HG03280 (cell line): ENCODE results near the gene PRR18.
A peak's percentile ranks its signal among the peaks of the same experiment; 100 is the strongest.

Experiments
- ATAC-seq: cut with Tn5 transposase; IDR thresholded peaks from one replicate; pipeline ENCODE4 v1.9.1; 2021; ENCODE audit warnings: mild to moderate bottlenecking, moderate library complexity; ENCODE audit not compliant: unreplicated experiment

PRR18 gene

DNA sequence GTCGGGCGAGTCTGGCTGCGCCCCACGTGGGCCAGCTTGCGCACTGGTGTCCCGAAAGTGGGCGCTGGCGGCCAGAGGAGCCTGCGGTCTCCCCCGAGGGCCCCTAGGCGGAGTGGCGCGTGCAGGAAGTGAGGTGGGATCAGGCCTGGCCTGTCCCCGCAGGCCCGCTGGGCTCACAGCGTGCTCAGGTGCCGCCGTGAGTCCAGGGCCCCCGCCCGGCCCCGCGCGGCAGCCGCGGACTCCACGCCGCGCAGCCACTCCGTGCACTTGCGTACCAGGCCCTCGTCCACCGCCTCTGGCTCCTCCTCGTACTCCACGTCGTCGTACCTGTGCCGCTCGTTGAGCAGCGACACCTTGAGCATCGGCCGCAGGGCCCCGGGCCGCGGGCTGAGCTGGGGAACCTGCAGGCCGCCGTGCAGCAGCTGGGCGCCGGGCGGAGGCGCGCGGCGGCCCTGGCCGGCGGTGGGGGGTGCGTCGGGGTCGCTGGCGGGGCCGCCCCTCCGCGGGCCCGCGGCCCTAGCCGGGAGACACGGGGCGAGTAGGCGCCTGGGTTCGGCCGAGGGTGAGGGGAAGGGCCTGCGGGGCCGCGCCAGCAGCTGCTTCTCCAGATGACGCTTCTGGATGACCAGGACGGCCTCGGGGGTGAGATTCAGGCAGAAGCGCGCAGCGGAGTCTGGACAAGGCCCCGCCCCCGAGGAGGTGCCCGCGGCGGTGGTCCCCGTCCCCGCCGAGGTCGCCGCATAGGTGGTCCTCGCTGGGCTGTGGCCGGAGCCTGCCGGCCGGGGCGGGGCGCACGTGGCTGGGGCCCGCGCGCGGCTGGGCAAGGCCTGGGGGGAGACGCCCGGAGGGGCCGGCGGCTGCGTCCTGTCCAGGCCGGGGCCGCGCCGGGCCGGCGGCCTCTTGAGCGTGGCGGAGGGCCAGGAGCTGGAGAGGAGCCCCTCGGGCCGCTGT lies 835 bp downstream of the PRR18 start:
- ATAC-seq: peak; percentile 44

GRCh38 chr6:166306378-166307081 lies 1.7 kb downstream of the PRR18 start:
- no peak for ATAC-seq

- ATAC-seq: no peak
These were observed 2.6 kb downstream of the PRR18 start for GRCh38 chr6:166305562-166306117.

DNA sequence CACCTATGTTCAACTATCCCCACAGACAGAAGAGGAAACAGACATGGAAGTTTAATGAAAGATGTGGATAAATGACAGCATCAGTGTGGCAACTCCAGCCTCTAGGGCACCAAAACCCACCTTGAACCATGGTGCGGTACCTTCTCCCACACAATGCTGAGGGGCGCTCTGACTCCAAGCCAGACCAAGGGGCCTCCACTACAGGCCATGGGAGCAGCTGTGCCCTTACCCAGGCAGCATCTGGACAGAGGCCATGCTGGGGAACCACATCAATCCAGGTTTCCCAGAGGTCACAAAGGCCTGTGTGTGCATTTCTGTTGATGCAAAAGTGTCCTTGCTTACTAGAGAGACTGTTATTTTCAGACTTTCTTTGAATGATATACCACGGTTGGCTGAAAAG lies 4.1 kb downstream of the PRR18 start:
- no peak for ATAC-seq

DNA sequence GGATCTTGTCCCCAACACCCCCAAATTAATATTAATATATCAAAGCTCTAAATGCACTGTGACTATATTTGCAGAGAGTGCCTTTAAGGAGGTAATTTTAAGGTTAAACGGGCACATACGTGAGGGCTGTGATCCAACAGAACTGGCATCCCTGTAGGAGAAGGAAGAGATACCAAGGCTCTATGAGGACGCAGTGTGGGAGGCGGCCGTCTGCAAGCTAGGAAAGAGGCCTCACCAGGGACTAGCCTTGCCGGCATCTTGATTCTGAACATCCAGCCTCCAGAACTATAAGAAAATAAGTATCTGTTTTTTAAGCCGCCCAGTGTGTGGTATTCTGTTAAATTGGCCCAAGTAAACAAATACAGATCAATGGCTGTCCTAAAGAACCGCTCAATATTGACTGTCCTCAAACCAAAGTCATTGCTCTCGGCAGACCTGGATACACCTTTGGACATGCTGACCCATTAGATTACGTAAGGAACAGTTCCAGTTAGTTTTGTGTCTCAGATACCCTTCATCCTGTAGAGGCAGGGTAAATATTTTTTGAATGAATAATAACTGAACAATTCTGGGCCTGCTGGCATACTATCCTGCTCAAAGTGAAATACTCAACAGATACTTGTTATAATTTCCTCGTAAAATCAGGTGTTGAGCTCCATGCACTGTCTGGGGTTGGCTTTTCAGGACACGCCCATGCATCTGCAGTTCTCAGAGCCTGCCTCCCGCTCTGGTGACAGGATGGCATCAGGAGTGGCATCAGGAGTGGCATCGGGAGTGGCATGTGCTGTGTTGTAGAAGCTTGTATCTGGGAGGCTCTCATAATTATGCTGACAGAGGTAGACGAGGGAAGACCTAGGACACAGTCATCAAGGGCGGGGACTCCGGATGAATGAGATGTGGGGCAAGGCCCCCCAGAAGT lies 6.3 kb downstream of the PRR18 start:
- no peak for ATAC-seq

DNA sequence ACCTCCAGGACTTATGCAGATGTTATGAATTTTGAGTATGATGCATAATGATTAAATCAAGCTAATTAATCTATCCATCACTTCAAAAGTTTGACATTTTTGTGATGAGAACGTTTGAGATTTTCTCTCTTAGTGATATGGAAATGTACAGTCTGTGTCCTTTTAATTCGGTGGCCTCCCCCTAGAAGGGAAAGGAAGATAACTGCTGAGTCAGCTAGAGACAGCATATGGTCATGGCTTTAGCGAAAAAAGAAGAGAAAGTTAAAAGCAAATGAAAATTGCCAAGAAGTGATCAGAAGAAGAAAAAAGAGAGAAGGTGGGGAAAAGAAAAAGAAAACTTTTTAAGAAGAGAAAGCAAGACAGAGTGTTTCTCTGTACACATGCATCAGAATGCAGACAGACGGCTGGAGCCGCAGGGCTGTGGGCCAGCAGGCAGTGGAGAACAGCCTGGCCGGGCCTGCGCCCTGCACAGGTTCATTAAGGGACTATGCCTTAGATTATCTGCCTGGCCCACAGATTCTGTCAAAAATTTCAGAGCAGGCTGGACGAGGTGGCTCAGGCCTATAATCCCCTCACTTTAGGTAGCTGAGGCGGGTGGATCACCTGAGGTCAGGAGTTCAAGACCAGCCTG lies 7.7 kb downstream of the PRR18 start:
- ATAC-seq: no peak

GRCh38 chr6:166297606-166298005 lies 10.6 kb downstream of the PRR18 start:
- no peak for ATAC-seq

- no peak for ATAC-seq
These were observed 11.9 kb downstream of the PRR18 start for GRCh38 chr6:166296035-166296883.

- no peak for ATAC-seq
These were observed 14.2 kb downstream of the PRR18 start for GRCh38 chr6:166293731-166294584.

DNA sequence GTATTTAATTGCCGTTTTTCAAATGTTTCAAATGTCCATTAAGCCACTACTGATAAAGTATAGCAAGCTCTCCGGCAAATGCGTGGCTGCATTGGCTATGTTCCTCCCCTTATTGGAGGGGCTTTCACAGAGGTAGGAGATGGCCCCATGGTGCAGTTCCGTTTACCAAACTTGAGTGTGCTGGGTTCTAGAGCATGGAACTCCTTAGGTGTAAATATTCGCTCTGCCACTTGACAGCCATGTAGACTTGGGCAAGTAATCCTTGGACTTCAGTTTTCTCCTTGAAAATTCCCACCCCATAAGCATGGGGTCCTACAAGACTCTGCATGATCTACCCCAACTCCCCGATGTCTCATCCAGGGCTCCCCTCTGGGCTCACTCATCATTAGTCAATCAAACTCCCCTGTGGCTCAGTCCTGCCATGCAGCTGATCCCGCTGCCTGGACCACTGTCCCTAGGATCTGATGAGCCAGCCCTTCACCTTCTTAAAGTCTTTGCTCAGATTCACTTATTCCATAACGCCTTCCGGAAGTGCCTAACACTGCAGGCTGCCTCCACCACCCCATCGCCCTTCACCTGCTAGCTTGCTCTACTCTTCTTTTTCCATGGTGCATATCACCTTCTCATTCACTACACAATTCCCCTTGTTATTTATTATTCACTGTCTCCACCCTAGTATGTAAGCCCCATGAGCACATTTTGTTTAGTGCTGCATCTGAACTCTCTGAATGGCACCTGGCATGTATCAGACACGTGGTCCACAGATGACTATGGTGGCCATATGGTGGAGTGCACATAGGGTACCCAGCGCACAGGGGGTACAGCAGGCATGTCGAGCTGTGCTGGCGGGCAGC lies 18.8 kb downstream of the PRR18 start:
- no peak for ATAC-seq

- ATAC-seq: peak; percentile 83
These were observed 21.3 kb downstream of the PRR18 start for GRCh38 chr6:166286839-166287271.

- no peak for ATAC-seq
These were observed 23.0 kb downstream of the PRR18 start for GRCh38 chr6:166285233-166285632.

GRCh38 chr6:166284640-166285039 lies 23.6 kb downstream of the PRR18 start:
- ATAC-seq: no peak

GRCh38 chr6:166282394-166283032 lies 25.7 kb downstream of the PRR18 start:
- no peak for ATAC-seq

DNA sequence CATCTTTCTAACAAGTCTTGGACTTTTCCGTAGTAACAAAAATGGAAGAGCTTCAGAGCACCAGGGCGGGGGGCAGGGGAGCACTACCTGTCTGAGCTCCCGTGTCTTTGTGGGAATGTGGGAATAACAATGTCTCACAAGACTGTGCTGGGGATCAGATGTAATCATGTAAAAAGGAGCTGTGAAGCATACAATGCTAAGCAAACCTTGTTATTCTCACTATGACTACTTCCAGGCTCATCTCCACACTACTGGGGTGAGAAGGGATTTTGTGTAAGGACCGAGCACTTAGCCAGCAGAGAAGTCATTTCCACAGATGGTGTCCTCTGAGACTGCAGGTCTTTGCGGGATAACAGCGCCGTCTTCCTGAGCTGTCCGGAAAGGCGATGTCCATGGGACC lies 27.1 kb downstream of the PRR18 start:
- ATAC-seq: no peak

- no peak for ATAC-seq
These were observed 28.9 kb downstream of the PRR18 start for GRCh38 chr6:166279393-166279679.
